Measurements from ENCODE around the gene MNAT1. TPM values are rescaled to one million over a fixed set of nuclear protein-coding genes. Genes with fewer than 3 reads are reported as not detected.
"Not testable (repeated sequence)": the region's sequence is repeated elsewhere in the genome, so short reads cannot be mapped to it uniquely, and the experiment has no call there.

Gene MNAT1
- total RNA-seq, 2 donors from 2014 or later, result 16.1 to 19.5 TPM

DNA sequence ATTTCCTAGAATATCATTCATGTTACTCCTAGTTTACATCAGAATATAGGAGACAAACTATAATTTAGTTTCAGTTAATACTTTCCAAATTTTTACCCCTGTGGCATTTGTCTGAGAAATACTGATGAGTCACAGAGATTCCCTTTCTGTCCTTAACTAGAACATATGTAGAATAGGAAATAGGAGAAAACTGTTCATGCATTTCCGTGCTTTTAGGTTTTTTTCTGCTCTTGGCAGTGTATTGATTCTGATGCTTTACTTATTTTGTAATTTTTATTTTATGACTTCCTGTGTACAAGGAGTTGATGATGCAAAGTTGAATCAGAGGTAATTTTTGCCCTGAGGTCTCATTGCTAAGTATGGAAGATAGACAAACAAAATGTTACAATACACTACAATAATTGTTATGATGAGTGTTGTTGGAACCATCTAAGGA lies 23.0 kb downstream of the MNAT1 start:
- Mint-ChIP-seq H3K27me3 (no peaks in the 10 kb centered on the region), H3K4me3 (no peak overlapping the region), H3K36me3 (ENCODE audit: low read depth) (no peaks in the 10 kb centered on the region), H3K4me1 (peaks cover 30% of the 10 kb centered on the region), H3K27ac (no peak overlapping the region)
- no peaks in the 10 kb centered on the region for H3K9me3 ChIP-seq (ENCODE audit: control insufficient read depth, low read length, poor library complexity, severe bottlenecking)
- ATAC-seq, result no peak
- DNase-seq, result no peak

DNA sequence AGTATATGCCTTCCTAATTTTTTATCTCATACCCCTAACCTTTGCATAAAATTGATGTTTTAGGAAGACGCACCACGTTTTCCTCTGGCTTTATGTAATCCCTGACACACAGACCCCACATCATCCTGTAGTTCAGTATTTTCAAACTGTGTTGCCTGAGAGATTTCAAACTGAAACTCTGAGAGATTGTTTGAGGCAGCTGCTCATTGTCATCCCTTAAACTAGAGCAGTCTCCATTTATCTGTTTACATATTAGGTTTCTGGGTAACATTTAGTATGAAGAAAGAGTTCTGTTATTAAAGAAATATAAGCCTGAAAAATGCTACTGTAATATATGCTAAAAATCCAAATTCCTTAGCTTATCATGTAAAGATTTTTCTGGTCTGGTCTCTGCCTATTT lies 24.3 kb downstream of the MNAT1 start:
- DNase-seq (no peak), ATAC-seq (no peak)
- Mint-ChIP-seq H3K4me3 (no peak overlapping the region), H3K27me3 (no peaks in the 10 kb centered on the region), H3K36me3 (ENCODE audit: low read depth) (no peaks in the 10 kb centered on the region), H3K27ac (no peak overlapping the region), H3K4me1 (peaks cover 21% of the 10 kb centered on the region)
- H3K9me3 ChIP-seq (ENCODE audit: control insufficient read depth, low read length, poor library complexity, severe bottlenecking), result no peaks in the 10 kb centered on the region

DNA sequence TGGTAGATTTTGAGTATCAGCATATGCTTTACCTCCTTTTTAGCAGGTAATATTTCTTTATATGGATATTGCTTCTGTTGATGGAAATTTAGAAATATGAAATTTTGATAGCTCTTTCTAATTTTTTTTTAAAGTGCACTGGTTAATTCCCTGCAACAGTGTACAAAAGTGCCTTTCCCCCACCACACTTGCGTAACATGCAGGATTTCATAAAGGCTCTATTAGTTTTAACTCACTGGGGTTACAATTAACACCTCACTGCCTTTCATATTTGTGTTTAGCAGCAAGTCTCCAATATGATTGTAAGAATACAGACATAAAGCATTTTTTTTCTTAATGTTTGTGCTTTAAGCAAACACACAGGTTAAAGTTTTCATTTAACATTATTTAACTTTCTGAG lies 25.6 kb downstream of the MNAT1 start:
- no peak for DNase-seq
- H3K4me3 Mint-ChIP-seq, result no peak overlapping the region
- no peak for ATAC-seq
- H3K27me3 Mint-ChIP-seq, result no peaks in the 10 kb centered on the region
- no peaks in the 10 kb centered on the region for H3K9me3 ChIP-seq (ENCODE audit: control insufficient read depth, low read length, poor library complexity, severe bottlenecking)
- peaks cover 25% of the 10 kb centered on the region for H3K4me1 Mint-ChIP-seq
- H3K36me3 Mint-ChIP-seq (ENCODE audit: low read depth), result no peaks in the 10 kb centered on the region
- no peak overlapping the region for H3K27ac Mint-ChIP-seq

DNA sequence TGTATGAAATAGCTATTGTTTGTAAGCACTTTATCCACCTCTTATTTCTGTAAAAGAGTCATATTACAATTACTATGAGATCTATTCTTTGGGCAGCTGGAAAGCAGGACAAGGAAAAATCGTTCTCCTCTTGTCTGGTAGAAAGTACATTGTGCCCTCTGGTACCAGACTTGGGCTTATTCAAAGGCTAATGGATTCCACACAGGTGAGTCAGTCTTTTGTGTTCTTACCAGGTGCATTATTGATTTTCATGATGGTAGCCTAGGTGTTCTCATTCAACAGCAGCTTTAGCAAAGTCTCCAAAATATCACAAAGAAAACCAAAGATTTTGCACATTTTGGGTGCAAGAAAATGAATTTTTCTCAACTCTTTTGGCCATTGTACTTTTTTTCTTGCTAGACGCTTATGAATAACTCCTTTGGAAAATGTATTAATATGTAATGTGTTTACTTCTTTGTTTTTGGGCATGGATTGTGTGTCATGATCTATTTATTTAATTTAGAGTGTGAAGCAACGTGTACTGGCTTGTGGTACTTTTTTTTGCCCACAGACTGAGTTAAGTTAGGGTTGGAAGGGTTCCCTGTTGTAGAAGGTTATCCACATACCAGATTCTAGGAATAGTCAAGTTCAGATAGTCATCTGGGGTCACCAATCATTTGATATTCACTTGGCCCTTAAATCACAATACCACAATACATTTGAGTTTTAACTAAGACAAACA lies 26.2 kb downstream of the MNAT1 start:
- H3K4me3 Mint-ChIP-seq, result no peak overlapping the region
- no peak for DNase-seq
- H3K36me3 Mint-ChIP-seq (ENCODE audit: low read depth), result no peaks in the 10 kb centered on the region
- no peak overlapping the region for H3K27ac Mint-ChIP-seq
- peaks cover 25% of the 10 kb centered on the region for H3K4me1 Mint-ChIP-seq
- H3K27me3 Mint-ChIP-seq, result no peaks in the 10 kb centered on the region
- no peaks in the 10 kb centered on the region for H3K9me3 ChIP-seq (ENCODE audit: control insufficient read depth, low read length, poor library complexity, severe bottlenecking)
- ATAC-seq, result no peak

DNA sequence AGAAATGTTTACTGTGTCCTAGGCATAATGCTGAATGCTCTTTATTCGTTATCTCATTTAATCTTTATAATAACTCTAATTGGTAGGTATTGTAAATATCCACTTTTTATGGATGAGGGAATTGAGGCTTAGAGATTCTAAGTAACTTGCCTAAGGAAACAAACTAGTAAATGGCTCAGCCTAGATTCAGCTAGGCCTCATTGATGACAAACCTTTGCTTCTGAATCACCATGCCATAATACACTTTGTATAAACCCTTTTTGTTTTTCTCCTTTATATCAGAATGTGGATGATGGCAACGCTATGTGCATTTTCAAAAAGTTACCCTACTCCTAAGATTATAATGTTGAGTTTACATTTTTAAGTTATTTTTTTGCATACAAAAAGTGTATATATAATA lies 34.0 kb downstream of the MNAT1 start:
- DNase-seq, result no peak
- Mint-ChIP-seq H3K4me3 (no peak overlapping the region), H3K27ac (no peak overlapping the region), H3K4me1 (peaks cover 13% of the 10 kb centered on the region), H3K27me3 (no peaks in the 10 kb centered on the region), H3K36me3 (ENCODE audit: low read depth) (peaks cover 2% of the 10 kb centered on the region)
- no peak for ATAC-seq
- H3K9me3 ChIP-seq (ENCODE audit: control insufficient read depth, low read length, poor library complexity, severe bottlenecking), result no peaks in the 10 kb centered on the region

DNA sequence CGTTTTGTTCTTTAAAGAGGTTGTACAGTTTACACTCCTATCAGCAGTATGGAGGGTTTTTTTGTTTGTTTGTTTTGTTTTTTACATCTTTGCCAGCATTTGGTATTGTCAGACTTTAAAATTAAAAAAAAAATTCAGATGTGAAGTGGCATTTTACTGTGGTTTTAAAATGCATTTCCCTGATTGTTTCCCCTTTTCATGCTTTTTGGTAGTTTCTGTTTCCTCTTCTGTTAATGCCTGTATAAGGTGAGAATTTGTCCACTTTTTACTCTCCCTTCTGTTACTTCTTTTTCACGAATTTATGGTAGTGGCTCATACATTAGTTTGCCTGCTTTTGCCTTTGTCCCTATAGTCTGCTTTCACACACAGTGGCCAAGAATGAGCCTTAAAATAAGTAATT lies 36.6 kb downstream of the MNAT1 start:
- H3K4me3 Mint-ChIP-seq, result no peak overlapping the region
- peaks cover 2% of the 10 kb centered on the region for H3K36me3 Mint-ChIP-seq (ENCODE audit: low read depth)
- no peaks in the 10 kb centered on the region for H3K27me3 Mint-ChIP-seq
- ATAC-seq (no peak), DNase-seq (no peak)
- H3K27ac Mint-ChIP-seq, result no peak overlapping the region
- peaks cover 8% of the 10 kb centered on the region for H3K4me1 Mint-ChIP-seq
- H3K9me3 ChIP-seq (ENCODE audit: control insufficient read depth, low read length, poor library complexity, severe bottlenecking), result no peaks in the 10 kb centered on the region

DNA sequence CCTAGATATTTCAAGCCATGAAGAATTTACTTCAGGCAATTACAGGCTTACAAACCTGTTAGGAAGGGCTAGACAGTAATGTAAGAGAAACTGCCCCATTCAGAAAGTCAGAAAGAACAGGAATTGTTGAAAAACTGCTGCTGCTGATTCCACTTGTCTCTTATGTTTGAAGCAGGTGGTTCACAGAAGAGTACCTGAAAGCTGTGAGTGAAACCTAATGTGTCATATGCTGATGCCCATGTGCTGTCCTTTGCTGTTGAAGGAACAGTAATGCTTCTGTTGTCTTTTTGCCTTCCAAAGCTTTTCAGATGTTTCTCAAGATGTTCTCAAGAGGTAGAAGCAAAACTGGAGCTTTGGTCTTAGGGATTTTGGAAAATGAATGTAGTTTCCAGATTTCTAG lies 39.0 kb downstream of the MNAT1 start:
- no peak overlapping the region for H3K27ac Mint-ChIP-seq
- no peak for ATAC-seq
- peaks cover 8% of the 10 kb centered on the region for H3K4me1 Mint-ChIP-seq
- no peak for DNase-seq
- H3K4me3 Mint-ChIP-seq, result no peak overlapping the region
- H3K9me3 ChIP-seq (ENCODE audit: control insufficient read depth, low read length, poor library complexity, severe bottlenecking), result no peaks in the 10 kb centered on the region
- H3K27me3 Mint-ChIP-seq, result no peaks in the 10 kb centered on the region
- peaks cover 2% of the 10 kb centered on the region for H3K36me3 Mint-ChIP-seq (ENCODE audit: low read depth)

DNA sequence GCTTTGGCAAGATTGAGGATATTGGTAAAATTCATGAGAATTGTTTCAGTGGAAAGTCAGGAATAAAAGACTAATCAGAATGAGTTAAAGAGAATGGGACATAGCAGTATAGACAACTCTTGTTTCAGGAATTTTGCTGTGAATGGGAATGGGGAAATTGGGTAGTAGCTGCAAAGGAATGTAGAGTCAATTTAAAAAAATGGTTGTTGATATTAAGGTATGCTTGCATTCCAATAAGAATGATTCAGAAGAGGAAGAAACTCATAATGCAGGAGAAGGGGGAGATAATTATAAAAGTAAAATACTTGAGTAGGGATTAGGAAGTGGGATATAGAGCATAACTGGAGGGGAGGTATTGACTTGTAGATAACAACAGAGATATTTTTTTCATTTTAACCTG lies 40.7 kb downstream of the MNAT1 start:
- peaks cover 11% of the 10 kb centered on the region for H3K4me1 Mint-ChIP-seq
- H3K27ac Mint-ChIP-seq, result no peak overlapping the region
- H3K36me3 Mint-ChIP-seq (ENCODE audit: low read depth), result peaks cover 2% of the 10 kb centered on the region
- no peak for DNase-seq
- H3K27me3 Mint-ChIP-seq, result no peaks in the 10 kb centered on the region
- H3K4me3 Mint-ChIP-seq, result no peak overlapping the region
- ATAC-seq, result no peak
- no peaks in the 10 kb centered on the region for H3K9me3 ChIP-seq (ENCODE audit: control insufficient read depth, low read length, poor library complexity, severe bottlenecking)

DNA sequence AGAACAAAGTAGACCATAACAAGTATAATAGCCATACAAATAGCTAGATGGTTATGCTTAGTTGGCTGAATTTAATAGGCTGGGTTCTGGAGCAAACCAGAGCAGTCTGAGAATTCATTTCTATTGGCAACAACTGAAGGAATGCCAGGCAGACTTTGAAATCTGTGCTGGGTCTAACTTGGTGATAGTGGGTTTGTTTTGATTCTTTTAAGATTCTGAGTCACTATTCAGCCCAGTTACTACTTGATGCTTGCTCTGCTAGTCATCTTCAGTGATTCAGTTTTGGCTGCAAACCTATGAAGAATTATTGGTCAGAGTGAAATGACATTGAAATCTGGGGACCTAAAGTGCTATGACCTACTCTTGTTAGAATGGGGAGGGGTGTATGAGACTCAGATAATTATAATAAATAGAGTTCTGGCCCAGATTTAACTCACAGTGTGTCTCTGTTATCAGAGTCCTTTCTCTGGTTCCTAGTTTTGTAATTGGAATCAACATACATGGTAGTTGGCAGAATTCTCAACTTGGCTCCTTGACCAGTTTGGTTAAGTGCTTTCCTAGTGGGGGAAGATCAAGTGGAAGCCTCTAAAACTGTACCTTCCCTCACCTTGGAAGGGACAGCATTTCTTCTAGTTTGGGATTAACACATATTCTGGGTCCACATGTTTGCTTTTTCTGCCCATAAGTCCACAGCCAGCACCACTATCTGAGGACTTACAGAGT lies 43.5 kb downstream of the MNAT1 start:
- no peaks in the 10 kb centered on the region for H3K27me3 Mint-ChIP-seq
- H3K9me3 ChIP-seq (ENCODE audit: control insufficient read depth, low read length, poor library complexity, severe bottlenecking), result no peaks in the 10 kb centered on the region
- ATAC-seq (no peak), DNase-seq (no peak)
- no peak overlapping the region for H3K4me3 Mint-ChIP-seq
- no peak overlapping the region for H3K27ac Mint-ChIP-seq
- no peaks in the 10 kb centered on the region for H3K36me3 Mint-ChIP-seq (ENCODE audit: low read depth)
- H3K4me1 Mint-ChIP-seq, result peaks cover 8% of the 10 kb centered on the region

DNA sequence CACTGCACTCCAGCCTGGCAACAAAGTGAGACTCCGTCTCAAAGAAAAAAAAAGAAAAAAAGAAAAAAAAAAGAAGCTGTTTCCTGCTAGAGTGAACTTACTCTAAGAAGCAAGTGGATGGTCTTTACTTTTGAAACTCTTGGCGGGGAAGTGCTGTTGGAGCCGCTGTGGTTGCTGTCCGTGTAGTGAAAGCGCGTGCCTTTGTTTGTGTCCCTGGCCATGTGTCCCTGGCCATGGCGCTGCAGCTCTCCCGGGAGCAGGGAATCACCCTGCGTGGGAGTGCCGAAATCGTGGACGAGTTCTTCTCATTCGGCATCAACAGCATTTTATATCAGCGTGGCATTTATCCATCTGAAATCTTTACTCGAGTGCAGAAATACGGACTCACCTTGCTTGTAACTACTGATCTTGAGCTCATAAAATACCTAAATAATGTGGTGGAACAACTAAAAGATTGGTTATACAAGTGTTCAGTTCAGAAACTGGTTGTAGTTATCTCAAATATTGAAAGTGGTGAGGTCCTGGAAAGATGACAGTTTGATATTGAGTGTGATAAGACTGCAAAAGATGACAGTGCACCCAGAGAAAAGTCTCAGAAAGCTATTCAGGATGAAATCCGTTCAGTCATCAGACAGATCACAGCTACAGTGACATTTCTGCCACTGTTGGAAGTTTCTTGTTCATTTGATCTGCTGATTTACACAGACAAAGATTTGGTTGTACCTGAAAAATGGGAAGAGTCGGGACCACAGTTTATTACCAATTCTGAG lies 45.4 kb downstream of the MNAT1 start:
- H3K36me3 Mint-ChIP-seq (ENCODE audit: low read depth); ATAC-seq; H3K4me3 Mint-ChIP-seq; H3K27ac Mint-ChIP-seq; H3K9me3 ChIP-seq (ENCODE audit: control insufficient read depth, low read length, poor library complexity, severe bottlenecking); H3K27me3 Mint-ChIP-seq; H3K4me1 Mint-ChIP-seq; DNase-seq: not testable (repeated sequence)

DNA sequence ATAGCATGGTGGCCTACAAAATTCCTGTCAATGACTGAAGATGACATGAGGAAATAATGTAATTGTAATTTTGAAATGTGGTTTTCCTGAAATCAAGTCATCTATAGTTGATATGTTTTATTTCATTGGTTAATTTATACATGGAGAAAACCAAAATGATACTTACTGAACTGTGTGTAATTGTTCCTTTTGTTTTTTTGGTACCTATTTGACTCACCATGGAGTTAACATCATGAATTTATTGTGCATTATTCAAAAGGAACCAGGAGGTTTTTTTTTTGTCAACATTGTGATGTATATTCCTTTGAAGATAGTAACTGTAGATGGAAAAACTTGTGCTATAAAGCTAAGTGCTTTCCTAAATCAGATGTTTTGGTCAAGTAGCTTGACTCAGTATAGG lies 46.0 kb downstream of the MNAT1 start:
- not testable (repeated sequence) for H3K4me1 Mint-ChIP-seq; H3K36me3 Mint-ChIP-seq (ENCODE audit: low read depth); H3K27ac Mint-ChIP-seq; ATAC-seq; H3K4me3 Mint-ChIP-seq; H3K27me3 Mint-ChIP-seq; H3K9me3 ChIP-seq (ENCODE audit: control insufficient read depth, low read length, poor library complexity, severe bottlenecking); DNase-seq

DNA sequence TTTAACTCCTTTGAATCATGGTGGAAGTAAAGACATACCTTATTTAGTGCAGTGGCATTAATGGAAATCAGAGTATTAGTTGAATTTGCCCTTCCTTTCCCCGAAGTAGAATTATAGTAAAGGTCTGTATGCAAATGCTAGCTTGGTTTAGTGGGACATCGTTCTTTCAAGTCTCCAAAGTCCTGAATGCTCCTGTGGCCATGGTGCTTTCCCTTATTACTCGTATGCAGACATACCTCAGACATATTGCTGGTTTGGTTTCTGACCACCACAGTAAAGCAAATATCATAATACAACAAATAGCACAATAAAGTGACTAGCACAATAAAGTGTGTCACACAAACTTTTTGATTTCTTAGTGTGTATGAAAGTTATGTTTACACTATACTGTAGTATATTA lies 52.3 kb downstream of the MNAT1 start:
- Mint-ChIP-seq H3K36me3 (ENCODE audit: low read depth) (peaks cover 2% of the 10 kb centered on the region), H3K27me3 (no peaks in the 10 kb centered on the region), H3K27ac (no peak overlapping the region), H3K4me1 (peaks cover 2% of the 10 kb centered on the region), H3K4me3 (no peak overlapping the region)
- no peaks in the 10 kb centered on the region for H3K9me3 ChIP-seq (ENCODE audit: control insufficient read depth, low read length, poor library complexity, severe bottlenecking)
- no peak for ATAC-seq
- no peak for DNase-seq

DNA sequence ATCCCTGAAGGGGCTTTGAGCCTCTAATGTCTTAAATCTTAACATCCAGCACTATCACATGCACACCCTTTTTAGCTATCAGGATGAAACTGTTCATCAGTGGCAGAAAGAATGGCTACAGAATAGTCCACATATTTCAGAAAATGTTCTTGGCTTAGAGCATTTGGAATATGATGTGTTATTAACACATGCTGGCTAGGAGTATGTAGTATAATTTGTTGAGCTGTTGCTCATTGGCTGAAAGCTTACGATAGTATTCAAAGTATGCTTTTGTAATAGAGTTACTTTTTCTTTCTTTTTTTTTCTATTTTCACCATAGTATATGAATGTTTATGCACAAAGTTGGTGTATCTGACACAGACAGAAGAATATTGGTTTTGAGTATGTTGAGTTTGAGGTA lies 55.1 kb downstream of the MNAT1 start:
- Mint-ChIP-seq H3K27me3 (no peaks in the 10 kb centered on the region), H3K4me3 (no peak overlapping the region), H3K27ac (no peak overlapping the region), H3K4me1 (peaks cover 2% of the 10 kb centered on the region), H3K36me3 (ENCODE audit: low read depth) (peaks cover 5% of the 10 kb centered on the region)
- no peaks in the 10 kb centered on the region for H3K9me3 ChIP-seq (ENCODE audit: control insufficient read depth, low read length, poor library complexity, severe bottlenecking)
- DNase-seq (no peak), ATAC-seq (no peak)
